OCI-LY1 (cell line): Measurements from ENCODE around the gene HECTD2.

Experiments used
- H2AFZ ChIP-seq: fragments of 200-600 bp; sonication (generic), shearing (Covaris generic); 2 replicates; pipeline ENCODE4 v1.6.0; 2014; ENCODE audit warnings: antibody characterized with exemption, mild to moderate bottlenecking, low read length
- H3F3A ChIP-seq: fragments of 200-600 bp; sonication (generic), shearing (Covaris generic); 2 replicates; pipeline ENCODE4 v1.6.0; 2014; ENCODE audit warnings: mild to moderate bottlenecking, antibody characterized with exemption, low read length, moderate library complexity; ENCODE audit not compliant: insufficient read depth
- H3K27ac ChIP-seq: fragments of 200-600 bp; sonication (generic); 2 replicates; pipeline ENCODE4 v1.5.1; 2014; ENCODE audit warnings: low read length, mixed run types, mild to moderate bottlenecking, low read depth; ENCODE audit not compliant: poor library complexity, severe bottlenecking
- H3K27me3 ChIP-seq: fragments of 200-600 bp; sonication (generic); 2 replicates; pipeline ENCODE4 v1.6.0; 2014; ENCODE audit warnings: antibody characterized with exemption, mild to moderate bottlenecking, low read length, moderate library complexity; ENCODE audit not compliant: insufficient read depth
- H3K36me3 ChIP-seq: fragments of 200-600 bp; sonication (generic); 2 replicates; pipeline ENCODE4 v1.6.1; 2014; ENCODE audit warnings: mild to moderate bottlenecking, antibody characterized with exemption, low read length, moderate library complexity, mixed read lengths; ENCODE audit not compliant: insufficient read depth
- H3K4me1 ChIP-seq: fragments of 200-600 bp; sonication (generic); 2 replicates; pipeline ENCODE4 v1.5.1; 2014; ENCODE audit warnings: mild to moderate bottlenecking, low read length, moderate library complexity; ENCODE audit not compliant: insufficient read depth, severe bottlenecking
- H3K4me2 ChIP-seq: fragments of 200-600 bp; sonication (generic), shearing (Covaris generic); 2 replicates; pipeline ENCODE4 v1.6.1; 2014; ENCODE audit warnings: low read length
- H3K4me3 ChIP-seq: fragments of 200-600 bp; sonication (generic); 2 replicates; pipeline ENCODE4 v1.5.1; 2014; ENCODE audit warnings: low read length, low read depth, mild to moderate bottlenecking, mixed read lengths; ENCODE audit not compliant: poor library complexity, severe bottlenecking
- H3K79me2 ChIP-seq: fragments of 200-600 bp; shearing (Covaris generic); 2 replicates; pipeline ENCODE4 v1.6.1; 2016; ENCODE audit warnings: mixed run types, low read length, mixed read lengths; ENCODE audit not compliant: insufficient read depth
- H3K9ac ChIP-seq: fragments of 200-600 bp; sonication (generic), shearing (Covaris generic); 2 replicates; pipeline ENCODE4 v1.6.1; 2014; ENCODE audit warnings: mild to moderate bottlenecking, low read length, mixed read lengths
- H3K9me2 ChIP-seq: fragments of 200-600 bp; sonication (generic), shearing (Covaris generic); 2 replicates; pipeline ENCODE4 v1.6.1; 2014; ENCODE audit warnings: low read depth, mild to moderate bottlenecking, low read length, mixed read lengths
- H3K9me3 ChIP-seq: fragments of 200-600 bp; shearing (Covaris generic); 2 replicates; pipeline ENCODE4 v1.6.1; 2014; ENCODE audit warnings: low read length, mixed read lengths
- H4K20me1 ChIP-seq: fragments of 200-600 bp; sonication (generic), shearing (Covaris generic); 2 replicates; pipeline ENCODE4 v1.6.0; 2016; ENCODE audit warnings: mild to moderate bottlenecking, low read length; ENCODE audit not compliant: insufficient read depth
- CTCF ChIP-seq: fragments of 200-600 bp; sonication (generic), shearing (Covaris generic); IDR thresholded peaks from 2 replicates; pipeline ENCODE4 v1.5.1; 2017; ENCODE audit warnings: mild to moderate bottlenecking, antibody characterized with exemption, low read length, moderate library complexity, mixed read lengths
- EZH2 ChIP-seq: fragments of 200-600 bp; sonication (generic), shearing (Covaris generic); IDR thresholded peaks from 2 replicates; pipeline ENCODE4 v1.8.0; 2017; ENCODE audit warnings: borderline replicate concordance, mixed run types, mild to moderate bottlenecking, antibody characterized with exemption, low read length, moderate library complexity, mixed read lengths

HECTD2 gene

GRCh38 chr10:91545838-91546237 lies 135.7 kb downstream of the HECTD2 start:
- Histone ChIP-seq H3K36me3 (no peaks in the 10 kb centered on the region), H3K9me2 (no peaks in the 10 kb centered on the region), H3K27me3 (no peaks in the 10 kb centered on the region), H3K4me1 (no peaks in the 10 kb centered on the region), H3K27ac (no peak overlapping the region), H3K9ac (no peak overlapping the region), H3K79me2 (no peaks in the 10 kb centered on the region), H2AFZ (no peak overlapping the region), H3K4me2 (no peak overlapping the region), H3K9me3 (no peaks in the 10 kb centered on the region), H3F3A (no peaks in the 10 kb centered on the region), H4K20me1 (no peaks in the 10 kb centered on the region), H3K4me3 (no peak overlapping the region)
- TF ChIP-seq EZH2: no peak
- no peak for TF ChIP-seq CTCF

GRCh38 chr10:91549262-91549661 lies 139.1 kb downstream of the HECTD2 start:
- H3K36me3 ChIP-seq: no peaks in the 10 kb centered on the region
- no peaks in the 10 kb centered on the region for H4K20me1 ChIP-seq
- no peak overlapping the region for H3K4me2 ChIP-seq
- H3K79me2 ChIP-seq: no peaks in the 10 kb centered on the region
- no peak for TF ChIP-seq EZH2
- no peak for TF ChIP-seq CTCF
- no peaks in the 10 kb centered on the region for H3K9me3 ChIP-seq
- no peak overlapping the region for H2AFZ ChIP-seq
- H3K4me3 ChIP-seq: no peak overlapping the region
- H3K4me1 ChIP-seq: no peaks in the 10 kb centered on the region
- H3F3A ChIP-seq: no peaks in the 10 kb centered on the region
- H3K27ac ChIP-seq: no peak overlapping the region
- H3K9me2 ChIP-seq: no peaks in the 10 kb centered on the region
- H3K9ac ChIP-seq: no peak overlapping the region
- H3K27me3 ChIP-seq: no peaks in the 10 kb centered on the region

- no peak overlapping the region for H3K4me2 ChIP-seq
- no peaks in the 10 kb centered on the region for H3K9me2 ChIP-seq
- H2AFZ ChIP-seq: no peak overlapping the region
- no peaks in the 10 kb centered on the region for H4K20me1 ChIP-seq
- no peaks in the 10 kb centered on the region for H3K79me2 ChIP-seq
- no peak overlapping the region for H3K27ac ChIP-seq
- no peaks in the 10 kb centered on the region for H3K27me3 ChIP-seq
- no peaks in the 10 kb centered on the region for H3F3A ChIP-seq
- H3K36me3 ChIP-seq: no peaks in the 10 kb centered on the region
- H3K4me3 ChIP-seq: no peak overlapping the region
- H3K9me3 ChIP-seq: no peaks in the 10 kb centered on the region
- no peaks in the 10 kb centered on the region for H3K4me1 ChIP-seq
- no peak overlapping the region for H3K9ac ChIP-seq
- TF ChIP-seq CTCF (no peak), EZH2 (no peak)
These were observed 139.9 kb downstream of the HECTD2 start for GRCh38 chr10:91550021-91550420.
